HepG2 (cell line): ENCODE data around the gene TST. TPM values are rescaled to one million over a fixed set of nuclear protein-coding genes. Genes with fewer than 3 reads are reported as not detected.

Experiments used
- ATAC-seq: fragments of 200-7000 bp; cut with Tn5 transposase; 3 replicates; pipeline ENCODE4 v1.9.1; 2020; ENCODE audit warnings: mild to moderate bottlenecking, moderate library complexity
- BruUV-seq: library from RNA; stranded (reverse); fragments of 400-500 nt; replicated peaks from 2 replicates; lab custom pipeline; 2021; lab: Mats Ljungman, UMichigan
- CTCF ChIA-PET: fragments of 300-600 bp; formaldehyde crosslinking; extraction: SDS; loops from one replicate; lab custom pipeline; 2021; ENCODE audit warnings: low total read pairs, inconsistent platforms, low intra/inter-chr PET ratio; lab: Yijun Ruan, JAX
- POLR2A ChIA-PET: fragments of 350-600 bp; sonication (Branson Sonifier 250); formaldehyde crosslinking; loops from one replicate; lab custom pipeline; 2020; ENCODE audit warnings: antibody characterized with exemption, inconsistent platforms; lab: Yijun Ruan, JAX
- DNase-seq: peaks from one replicate; pipeline ENCODE4 v3.0.0-alpha.2; 2015; ENCODE audit warnings: low spot score
- FAIRE-seq: peaks from 3 replicates; lab custom pipeline; 2011; peaks lifted over from hg19 to GRCh38; lab: Jason Lieb, UNC
- H2AFZ ChIP-seq: one replicate; pipeline ENCODE4 v1.6.1; 2011; ENCODE audit warnings: low read length, inconsistent platforms
- H3K27ac ChIP-seq: fragments of 300-600 bp; 3 replicates; pipeline ENCODE4 v1.8.0; 2011; ENCODE audit warnings: mixed run types, mild to moderate bottlenecking, mixed read lengths, low read length, inconsistent platforms; ENCODE audit not compliant: insufficient read depth; ENCODE audit errors: extremely low read length
- H3K27me3 ChIP-seq, 2 experiments: fragments of 200-600 bp in 1 of 2; 2 replicates in 1 of 2; 3 replicates in 1 of 2; pipeline versions ENCODE4 v1.6.0 to v1.8.0; 2011; ENCODE audit warnings: low read length in 2 of 2, mild to moderate bottlenecking in 2 of 2, moderate library complexity in 2 of 2, inconsistent platforms in 1 of 2; ENCODE audit not compliant: insufficient read depth in 2 of 2, control insufficient read depth in 1 of 2
- H3K36me3 ChIP-seq, 2 experiments: fragments of 200-600 bp in 1 of 2; replicated peaks in 1 of 2; 2 replicates in 1 of 2; 3 replicates in 1 of 2; pipeline versions ENCODE4 v1.5.1 to v1.8.0; 2011; ENCODE audit warnings: low read length in 2 of 2, inconsistent platforms in 1 of 2; ENCODE audit not compliant: insufficient read depth in 2 of 2, control insufficient read depth in 1 of 2
- H3K4me1 ChIP-seq: 2 replicates; pipeline ENCODE4 v1.5.1; 2012; ENCODE audit warnings: low read length, inconsistent platforms; ENCODE audit not compliant: insufficient read depth
- H3K4me2 ChIP-seq: 2 replicates; pipeline ENCODE4 v1.6.0; 2011; ENCODE audit warnings: low read depth, low read length, inconsistent platforms
- H3K4me3 ChIP-seq, 3 experiments: fragments of 200-600 bp in 1 of 3; sonication (generic), shearing (Covaris generic) in 1 of 3; replicated peaks in 1 of 3; 2 replicates each; pipeline ENCODE4 v1.5.1; 2011 to 2016; ENCODE audit warnings: low read length in 3 of 3, inconsistent platforms in 2 of 3, low read depth in 2 of 3, mild to moderate bottlenecking in 2 of 3, control low read depth in 1 of 3, mixed read lengths in 1 of 3; ENCODE audit not compliant: insufficient read depth in 1 of 3
- H3K79me2 ChIP-seq: one replicate; pipeline ENCODE4 v1.6.1; 2011; ENCODE audit warnings: low read length, inconsistent platforms; ENCODE audit not compliant: insufficient read depth
- H3K9ac ChIP-seq: 2 replicates; pipeline ENCODE4 v1.6.0; 2011; ENCODE audit warnings: mild to moderate bottlenecking, low read depth, low read length, inconsistent platforms; ENCODE audit not compliant: insufficient read depth
- H3K9me3 ChIP-seq: 2 replicates; pipeline ENCODE4 v1.5.1; 2012; ENCODE audit warnings: mild to moderate bottlenecking, low read length
- H4K20me1 ChIP-seq: 2 replicates; pipeline ENCODE4 v1.6.0; 2011; ENCODE audit warnings: inconsistent platforms, mild to moderate bottlenecking, low read length, moderate library complexity; ENCODE audit not compliant: insufficient read depth
- BHLHE40 ChIP-seq: IDR thresholded peaks from 2 replicates; pipeline ENCODE4 v1.6.1; 2011; ENCODE audit warnings: low read length, improper control_type of control experiment
- ELF3 ChIP-seq: IDR thresholded peaks from 2 replicates; pipeline ENCODE4 v1.6.1; 2016; ENCODE audit warnings: missing genetic modification reagents, missing compliant biosample characterization
- ERF ChIP-seq: IDR thresholded peaks from 2 replicates; pipeline ENCODE4 v1.6.1; 2018; ENCODE audit warnings: missing biosample characterization, missing genetic modification reagents
- ETV6 ChIP-seq: sonication (generic); formaldehyde crosslinking; conservative IDR thresholded peaks from 2 replicates; pipeline ENCODE4 v1.4.0; 2020; ENCODE audit warnings: missing genetic modification reagents
- FOXJ3 ChIP-seq: sonication (generic); formaldehyde crosslinking; IDR thresholded peaks from 2 replicates; pipeline ENCODE4 v1.4.0; 2020; ENCODE audit warnings: missing genetic modification reagents, mild to moderate bottlenecking, borderline replicate concordance
- HHEX ChIP-seq: IDR thresholded peaks from 2 replicates; pipeline ENCODE4 v1.6.1; 2016; ENCODE audit warnings: control low read depth
- HNF4A ChIP-seq: sonication (generic); formaldehyde crosslinking; IDR thresholded peaks from 2 replicates; pipeline ENCODE4 v1.4.0; 2020; ENCODE audit warnings: missing genetic modification reagents
- NFKB2 ChIP-seq: sonication (generic); formaldehyde crosslinking; IDR thresholded peaks from 2 replicates; pipeline ENCODE4 v1.4.0; 2020; ENCODE audit warnings: missing genetic modification reagents, borderline replicate concordance
- PHF21A ChIP-seq: sonication (generic); formaldehyde crosslinking; IDR thresholded peaks from 2 replicates; pipeline ENCODE4 v1.5.0; 2020; ENCODE audit warnings: mild to moderate bottlenecking, missing genetic modification reagents
- PITX1 ChIP-seq: sonication (generic); formaldehyde crosslinking; IDR thresholded peaks from 2 replicates; pipeline ENCODE4 v1.5.1; 2020; ENCODE audit warnings: mild to moderate bottlenecking, missing genetic modification reagents
- RNF2 ChIP-seq: fragments of 450-650 bp; conservative IDR thresholded peaks from 2 replicates; pipeline ENCODE4 v1.6.1; 2016; ENCODE audit warnings: low read depth
- RXRA ChIP-seq: sonication (generic); formaldehyde crosslinking; IDR thresholded peaks from 2 replicates; pipeline ENCODE4 v1.5.1; 2020; ENCODE audit warnings: missing genetic modification reagents
- SOX13 ChIP-seq, 3 experiments: fragments of 450-650 bp in 1 of 3; sonication (generic) in 1 of 3; formaldehyde crosslinking in 1 of 3; IDR thresholded peaks in 2 of 3; conservative IDR thresholded peaks in 1 of 3; 2 replicates each; pipeline versions ENCODE4 v1.5.0 to v1.6.1; 2016 to 2020; ENCODE audit warnings: antibody characterized with exemption in 1 of 3, mild to moderate bottlenecking in 1 of 3, missing compliant biosample characterization in 1 of 3, missing genetic modification reagents in 1 of 3, moderate library complexity in 1 of 3
- SRSF4 ChIP-seq: fragments of 200-400 bp; formaldehyde crosslinking; IDR thresholded peaks from one replicate; pipeline ENCODE4 v1.6.1; 2018; ENCODE audit warnings: mild to moderate bottlenecking, low read depth, low read length, moderate library complexity; ENCODE audit not compliant: poor library complexity, severe bottlenecking
- U2AF1 ChIP-seq: fragments of 200-400 bp; formaldehyde crosslinking; optimal IDR thresholded peaks from 2 replicates; pipeline ENCODE3; 2017; ENCODE audit warnings: mild to moderate bottlenecking, low read depth, low read length
- ZNF234 ChIP-seq: sonication (generic); formaldehyde crosslinking; conservative IDR thresholded peaks from 2 replicates; pipeline ENCODE4 v1.5.1; 2020; ENCODE audit warnings: mild to moderate bottlenecking, missing genetic modification reagents
- ZNF512 ChIP-seq: sonication (generic); formaldehyde crosslinking; IDR thresholded peaks from 2 replicates; pipeline ENCODE4 v1.4.0; 2020; ENCODE audit warnings: mild to moderate bottlenecking, missing genetic modification reagents
- ZSCAN30 ChIP-seq: sonication (generic); formaldehyde crosslinking; IDR thresholded peaks from 2 replicates; pipeline ENCODE4 v1.5.0; 2020; ENCODE audit warnings: mild to moderate bottlenecking, missing genetic modification reagents
- WGBS: methylation state at CpG from one replicate; pipeline ENCODE4 v1.1.6; 2017; ENCODE audit warnings: low lambda C conversion rate; 5-methylcytosine and 5-hydroxymethylcytosine counted together
- in situ Hi-C: cut with HindIII; loops from 2 replicates; pipeline ENCODE4 v1.10.0; 2017; ENCODE audit warnings: low pct_unique_long_range_greater_than_20kb; ENCODE audit not compliant: extremely low pct_ligation_motif_present
- intact Hi-C: fragments of 100-400 bp; cut with micrococcal nuclease; formaldehyde crosslinking; loops from one replicate; pipeline ENCODE4 v1.10.0; 2022; ENCODE audit not compliant: unreplicated experiment
- polyA plus RNA-seq, 8 experiments: library from polyadenylated mRNA; depleted of rRNA in 3 of 8; stranded (reverse) in 7 of 8; unstranded in 1 of 8; fragments of >200 nt; fragmentation: Illumina TruSeq in 4 of 8; extraction: Trizol in 4 of 8; gene quantifications; 2 replicates each; pipeline versions ENCODE4 v1.2.1 to v1.2.3, GENCODE V29; 2011 to 2016; ENCODE audit warnings: low read depth in 4 of 8, missing spikeins in 1 of 8, mixed read lengths in 1 of 8; ENCODE audit not compliant: insufficient read depth in 1 of 8
- total RNA-seq, 5 experiments: library from RNA; depleted of rRNA; stranded (reverse); fragments of >200 nt; fragmentation: Illumina TruSeq; extraction: Trizol; gene quantifications; 2 replicates each; pipeline ENCODE4 v1.2.3, GENCODE V29; 2016; ENCODE audit warnings: low read depth in 1 of 5
- TF ChIP-seq, protein P1 (sequence below): sonication (generic); formaldehyde crosslinking; IDR thresholded peaks from 2 replicates; pipeline ENCODE4 v1.5.0; 2020; ENCODE audit warnings: missing genetic modification reagents
- TF ChIP-seq, protein P2 (sequence below): sonication (generic); formaldehyde crosslinking; IDR thresholded peaks from 2 replicates; pipeline ENCODE4 v1.5.1; 2020; ENCODE audit warnings: mild to moderate bottlenecking, missing genetic modification reagents, moderate library complexity

Gene TST
- total and polyA plus RNA-seq, 2 of the 13 experiments (the other 11 are each of a cell fraction or from before 2014, with no cell fraction given) = 44.6 to 63.6 TPM

GRCh38 chr22:37044634-37045625 is 25.7 kb upstream of the TST start:
- CTCF ChIA-PET = interaction anchor here (0.9 to 1.8 kb wide), 6 partner anchors 26 to 189 kb away, joined by 3 to 9 read pairs (median 6); partner anchors contain the start of genes MPST and TST
- in situ Hi-C loops = no loop called here
- no peaks in the 10 kb centered on the region for H3K9me3 ChIP-seq
- BruUV-seq = no TSS peak
- peaks cover 0 to 4% of the 10 kb centered on the region in 2 experiments; a peak in 1 of 5 replicates for H3K27me3 ChIP-seq
- H3K4me2 ChIP-seq = peak overlapping the region; percentile 93
- H3K79me2 ChIP-seq = no peaks in the 10 kb centered on the region
- FAIRE-seq (no peak), DNase-seq (no peak), ATAC-seq (peak; percentile 22)
- H4K20me1 ChIP-seq = no peaks in the 10 kb centered on the region
- peaks cover 74% of the 10 kb centered on the region for H3K4me1 ChIP-seq
- H3K27ac ChIP-seq = peak overlapping the region; percentile 78
- POLR2A ChIA-PET = interaction anchor here (0.9 to 7.9 kb wide), 6 partner anchors 9 to 155 kb away, joined by 6 to 227 read pairs (median 24); partner anchors contain the start of genes MPST and TST
- H3K9ac ChIP-seq = peak overlapping the region; percentile 32; the same call in 1 of the 2 replicates
- H2AFZ ChIP-seq = no peak overlapping the region
- H3K4me3 ChIP-seq = peak overlapping the region in 2 of 3 experiments; percentile 25 to 62; a peak in 3 of 6 replicates
- WGBS = 16% methylated on average over 9 of the region's 9 CpGs
- H3K36me3 ChIP-seq = no peaks in the 10 kb centered on the region
- intact Hi-C loops = loop anchor here (2.0 kb wide), 1 partner anchor 14 kb away; no protein-coding TSS in a partner anchor
- TF ChIP-seq NFKB2 (no peak), ZNF512 (no peak), U2AF1 (no peak), ELF3 (CRISPR knock-in tag) (no peak), SRSF4 (no peak), RNF2 (no peak), HNF4A (peak; percentile 10; the same call in 1 of the 2 replicates), ZNF234 (CRISPR knock-in tag) (no peak), HHEX (CRISPR knock-in tag) (0 out of 2 replicates have a peak, but pooled peaks have one; percentile 56), SOX13 (IDR thresholded peaks at IDR 0.05) (no peak), SOX13 (CRISPR knock-in tag; conservative IDR thresholded peaks at IDR 0.05 in 1 of 2, IDR thresholded peaks at IDR 0.05 in 1 of 2) (peak in 1 of 2 experiments; percentile 38; a peak in 1 of 4 replicates), ZSCAN30 (CRISPR knock-in tag) (no peak), FOXJ3 (no peak; the same call in 1 of the 2 replicates), ETV6 (CRISPR knock-in tag) (no peak), ERF (no peak), PITX1 (CRISPR knock-in tag) (no peak), PHF21A (peak; percentile 38; the same call in 1 of the 2 replicates), RXRA (CRISPR knock-in tag) (peak; percentile 40; the same call in 1 of the 2 replicates), BHLHE40 (no peak)
- TF ChIP-seq, protein P1, sequence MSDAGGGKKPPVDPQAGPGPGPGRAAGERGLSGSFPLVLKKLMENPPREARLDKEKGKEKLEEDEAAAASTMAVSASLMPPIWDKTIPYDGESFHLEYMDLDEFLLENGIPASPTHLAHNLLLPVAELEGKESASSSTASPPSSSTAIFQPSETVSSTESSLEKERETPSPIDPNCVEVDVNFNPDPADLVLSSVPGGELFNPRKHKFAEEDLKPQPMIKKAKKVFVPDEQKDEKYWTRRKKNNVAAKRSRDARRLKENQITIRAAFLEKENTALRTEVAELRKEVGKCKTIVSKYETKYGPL (CRISPR knock-in tag) = peak; percentile 61; the same call in 1 of the 2 replicates
- TF ChIP-seq, protein P2, sequence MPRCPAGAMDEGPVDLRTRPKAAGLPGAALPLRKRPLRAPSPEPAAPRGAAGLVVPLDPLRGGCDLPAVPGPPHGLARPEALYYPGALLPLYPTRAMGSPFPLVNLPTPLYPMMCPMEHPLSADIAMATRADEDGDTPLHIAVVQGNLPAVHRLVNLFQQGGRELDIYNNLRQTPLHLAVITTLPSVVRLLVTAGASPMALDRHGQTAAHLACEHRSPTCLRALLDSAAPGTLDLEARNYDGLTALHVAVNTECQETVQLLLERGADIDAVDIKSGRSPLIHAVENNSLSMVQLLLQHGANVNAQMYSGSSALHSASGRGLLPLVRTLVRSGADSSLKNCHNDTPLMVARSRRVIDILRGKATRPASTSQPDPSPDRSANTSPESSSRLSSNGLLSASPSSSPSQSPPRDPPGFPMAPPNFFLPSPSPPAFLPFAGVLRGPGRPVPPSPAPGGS (CRISPR knock-in tag) = no peak
